PC-9 (cell line): ENCODE data around the gene CRYGS. TPM values are rescaled to one million over a fixed set of nuclear protein-coding genes. Genes with fewer than 3 reads are reported as not detected.
A peak's percentile ranks its signal among the peaks of the same experiment; 100 is the strongest.

ENCODE experiments used
- BruUV-seq: library from RNA; stranded (reverse); fragments of 400-500 nt; replicated peaks from 2 replicates; lab custom pipeline; 2021; lab: Mats Ljungman, UMichigan
- CTCF ChIA-PET: fragments of 300-600 bp; sonication (Branson Sonifier 250); formaldehyde crosslinking; loops from one replicate; lab custom pipeline; 2022; ENCODE audit warnings: antibody characterized with exemption; lab: Charles Lee
- POLR2A ChIA-PET: fragments of 300-600 bp; sonication (Branson Sonifier 250); formaldehyde crosslinking; loops from one replicate; lab custom pipeline; 2022; ENCODE audit warnings: antibody characterized with exemption; ENCODE audit not compliant: unreplicated experiment; lab: Charles Lee
- DNase-seq, 2 experiments: peaks; one replicate each; pipeline versions ENCODE4 v3.0.0 to v3.0.0-alpha.2; 2015 to 2022; ENCODE audit warnings: mixed read lengths in 1 of 2
- H2AFZ ChIP-seq: fragments of 200-600 bp; sonication (generic); 2 replicates; pipeline ENCODE4 v1.8.1; 2017; ENCODE audit warnings: antibody characterized with exemption
- H3F3A ChIP-seq: fragments of 200-600 bp; sonication (generic); 2 replicates; pipeline ENCODE4 v1.8.1; 2017; ENCODE audit warnings: antibody characterized with exemption, mild to moderate bottlenecking, low read depth; ENCODE audit not compliant: insufficient read depth
- H3K27ac ChIP-seq: fragments of 200-600 bp; sonication (generic); 2 replicates; pipeline ENCODE4 v1.6.1; 2016; ENCODE audit warnings: mixed run types
- H3K27me3 ChIP-seq: fragments of 200-600 bp; sonication (generic); 2 replicates; pipeline ENCODE4 v1.6.1; 2016; ENCODE audit warnings: low read depth, mixed run types; ENCODE audit not compliant: insufficient read depth
- H3K36me3 ChIP-seq: fragments of 200-600 bp; sonication (generic); 2 replicates; pipeline ENCODE4 v1.6.1; 2016; ENCODE audit warnings: low read depth, mixed run types
- H3K4me1 ChIP-seq: fragments of 200-600 bp; sonication (generic); replicated peaks from 2 replicates; pipeline ENCODE4 v1.6.1; 2016; ENCODE audit warnings: mixed run types; ENCODE audit not compliant: insufficient read depth
- H3K4me2 ChIP-seq: fragments of 200-600 bp; sonication (generic); 2 replicates; pipeline ENCODE4 v1.6.1; 2017; ENCODE audit warnings: mixed run types
- H3K4me3 ChIP-seq: fragments of 200-600 bp; sonication (generic); 2 replicates; pipeline ENCODE4 v1.6.1; 2016; ENCODE audit warnings: mixed run types
- H3K79me2 ChIP-seq: fragments of 200-600 bp; sonication (generic); 2 replicates; pipeline ENCODE4 v1.6.1; 2017; ENCODE audit warnings: low read depth, mixed run types
- H3K9me2 ChIP-seq: fragments of 200-600 bp; sonication (generic); 2 replicates; pipeline ENCODE4 v1.8.1; 2017; ENCODE audit warnings: mild to moderate bottlenecking; ENCODE audit not compliant: insufficient read depth
- H3K9me3 ChIP-seq: fragments of 200-600 bp; sonication (generic); 2 replicates; pipeline ENCODE4 v1.8.1; 2016; ENCODE audit warnings: low read depth; ENCODE audit not compliant: insufficient read depth
- H4K20me1 ChIP-seq: fragments of 200-600 bp; sonication (generic); 2 replicates; pipeline ENCODE4 v1.8.1; 2017; ENCODE audit not compliant: insufficient read depth
- CTCF ChIP-seq: fragments of 200-600 bp; sonication (generic); conservative IDR thresholded peaks from 2 replicates; pipeline ENCODE4 v1.6.1; 2017; ENCODE audit warnings: mixed run types, antibody characterized with exemption, mild to moderate bottlenecking, moderate library complexity
- EZH2 ChIP-seq: fragments of 200-600 bp; sonication (generic); IDR thresholded peaks from 2 replicates; pipeline ENCODE4 v1.8.0; 2017; ENCODE audit warnings: antibody characterized with exemption, low read depth
- intact Hi-C: fragments of 100-400 bp; cut with micrococcal nuclease; formaldehyde crosslinking; loops from one replicate; pipeline ENCODE4 v1.10.0; 2022; ENCODE audit not compliant: unreplicated experiment
- total RNA-seq: library from RNA; stranded (reverse); gene quantifications from 2 replicates; pipeline ENCODE4 v1.2.3, GENCODE V29; 2021

The CRYGS gene
- total RNA-seq, 1 experiment from 2014 or later = 2.8 TPM

DNA sequence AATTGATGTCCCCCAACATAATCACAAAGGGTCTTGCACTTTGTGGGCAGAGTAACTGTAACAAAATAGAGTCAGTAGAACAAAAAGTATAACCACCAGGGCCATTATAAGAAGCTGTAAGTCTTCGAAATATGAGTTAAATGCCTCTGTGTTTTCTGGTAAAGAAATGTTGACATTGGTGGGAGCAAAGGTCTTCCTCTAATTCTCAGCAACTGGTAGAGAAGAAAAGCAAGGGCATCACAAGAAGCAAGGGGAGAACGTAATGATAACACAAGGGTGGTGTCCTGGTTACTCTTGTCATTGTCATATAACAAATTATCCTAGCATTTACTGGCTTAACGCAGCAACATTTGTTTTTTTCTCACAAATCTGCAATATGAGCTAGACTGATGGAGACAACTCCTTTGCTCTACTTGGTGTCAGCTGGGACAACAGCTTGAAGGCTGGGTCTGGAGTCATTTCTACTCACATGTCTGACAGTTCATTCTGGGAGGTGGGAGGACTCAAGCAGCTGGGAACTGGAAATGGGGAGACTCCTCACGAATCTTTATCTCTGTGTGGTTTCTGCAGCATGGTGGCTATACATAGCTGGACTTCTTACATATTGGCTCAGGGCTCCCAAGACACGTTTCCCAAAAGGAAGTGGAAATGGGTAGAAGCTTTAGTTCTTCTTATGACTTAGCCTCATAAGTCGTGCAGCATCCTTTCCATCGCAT is 46.6 kb upstream of the CRYGS start:
- Histone ChIP-seq H3K27me3 (no peaks in the 10 kb centered on the region), H3K9me2 (no peaks in the 10 kb centered on the region), H2AFZ (no peak overlapping the region), H4K20me1 (no peaks in the 10 kb centered on the region), H3K9me3 (no peaks in the 10 kb centered on the region), H3K4me2 (peak overlapping the region; percentile 57), H3F3A (peaks cover 41% of the 10 kb centered on the region), H3K79me2 (no peaks in the 10 kb centered on the region), H3K4me1 (peaks cover 40% of the 10 kb centered on the region), H3K27ac (peak overlapping the region; percentile 87), H3K36me3 (peaks cover 4% of the 10 kb centered on the region; the same call in 1 of the 2 replicates), H3K4me3 (no peak overlapping the region)
- no peak for TF ChIP-seq EZH2
- intact Hi-C loops = loop anchor here (1.0 kb wide), 3 partner anchors 20 to 481 kb away; partner anchors contain the start of genes DNAJB11 and ETV5
- CTCF ChIA-PET = interaction anchor here (0.6 to 2.0 kb wide), 4 partner anchors 19 to 314 kb away, joined by 3 to 10 read pairs (median 3); no protein-coding TSS in a partner anchor
- no TSS peak for BruUV-seq
- POLR2A ChIA-PET = interaction anchor here (0.6 to 0.8 kb wide), 7 partner anchors 14 to 192 kb away, joined by 3 to 34 read pairs (median 4); partner anchors contain the start of gene DNAJB11
- no peak for DNase-seq

DNA sequence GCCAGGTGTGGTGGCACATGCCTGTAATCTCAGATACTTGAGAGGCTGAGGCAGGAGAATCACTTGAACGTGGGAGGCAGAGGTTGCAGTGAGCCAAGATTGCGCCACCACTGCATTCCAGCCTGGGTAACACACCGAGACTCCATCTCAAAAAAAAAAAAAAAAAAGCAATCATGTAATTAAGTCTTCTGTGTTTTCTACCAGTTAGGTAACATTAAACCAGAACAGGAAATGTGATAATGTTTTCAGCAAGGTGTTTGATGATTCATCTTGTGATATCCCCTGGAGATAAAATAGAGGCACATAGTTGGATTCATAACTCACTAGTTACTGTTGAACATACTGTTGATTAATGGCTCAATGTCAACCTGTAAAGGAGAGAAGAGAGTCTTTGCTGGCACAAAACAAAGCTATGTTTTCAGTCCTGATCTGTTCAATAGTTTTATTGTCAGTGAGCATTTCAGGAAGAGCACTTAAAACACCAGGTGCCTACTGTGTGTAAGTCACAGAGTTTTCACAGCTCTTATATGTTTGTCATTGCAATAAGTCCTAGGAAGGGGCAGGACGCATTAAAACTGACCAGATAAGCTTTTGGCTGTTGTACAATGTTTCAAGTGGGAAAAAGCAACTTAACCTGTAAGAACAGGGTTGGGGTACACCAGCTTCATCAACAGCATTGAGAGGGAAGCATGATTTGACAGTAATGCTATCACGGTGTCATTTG is 45.8 kb upstream of the CRYGS start:
- H3K79me2 ChIP-seq = no peaks in the 10 kb centered on the region
- CTCF ChIA-PET = interaction anchor here (0.6 to 2.0 kb wide), 9 partner anchors 12 to 527 kb away, joined by 3 to 16 read pairs (median 6); partner anchors contain the start of gene EIF4A2
- POLR2A ChIA-PET = interaction anchor here (0.5 to 0.8 kb wide), 9 partner anchors 20 to 1847 kb away, joined by 3 to 34 read pairs (median 6); partner anchors contain the start of gene DNAJB11
- no peaks in the 10 kb centered on the region for H3K9me3 ChIP-seq
- peak overlapping the region; percentile 74 for H3K4me2 ChIP-seq
- H3K27me3 ChIP-seq = no peaks in the 10 kb centered on the region
- no peak overlapping the region for H2AFZ ChIP-seq
- no TSS peak for BruUV-seq
- intact Hi-C loops = loop anchor here (1.0 kb wide), 3 partner anchors 20 to 481 kb away; partner anchors contain the start of genes DNAJB11 and ETV5
- no peaks in the 10 kb centered on the region for H3K9me2 ChIP-seq
- H4K20me1 ChIP-seq = no peaks in the 10 kb centered on the region
- H3K4me3 ChIP-seq = no peak overlapping the region
- TF ChIP-seq EZH2 (no peak), CTCF (no peak)
- peak overlapping the region; percentile 87 for H3K27ac ChIP-seq
- DNase-seq = peak; percentile 87 to 100
- peaks cover 10% of the 10 kb centered on the region; the same call in 1 of the 2 replicates for H3K36me3 ChIP-seq
- peaks cover 41% of the 10 kb centered on the region for H3F3A ChIP-seq
- H3K4me1 ChIP-seq = peaks cover 40% of the 10 kb centered on the region

- TF ChIP-seq EZH2 (no peak), CTCF (peak; percentile 40; the same call in 1 of the 2 replicates)
- TSS peak; percentile 10 for BruUV-seq
- no peaks in the 10 kb centered on the region for H3K9me2 ChIP-seq
- H3K27ac ChIP-seq = peak overlapping the region; percentile 87
- no peaks in the 10 kb centered on the region for H3K27me3 ChIP-seq
- H4K20me1 ChIP-seq = no peaks in the 10 kb centered on the region
- ChIA-PET POLR2A (interaction anchor here (0.5 to 0.8 kb wide), 5 partner anchors 25 to 790 kb away, joined by 3 to 8 read pairs (median 5); no protein-coding TSS in a partner anchor), CTCF (interaction anchor here (0.6 to 2.0 kb wide), 9 partner anchors 13 to 551 kb away, joined by 3 to 16 read pairs (median 8); partner anchors contain the start of genes EIF4A2 and RPL39L)
- peaks cover 40% of the 10 kb centered on the region for H3K4me1 ChIP-seq
- intact Hi-C loops = no loop called here
- H3K4me3 ChIP-seq = peak overlapping the region; percentile 38; the same call in 1 of the 2 replicates
- no peaks in the 10 kb centered on the region for H3K79me2 ChIP-seq
- H2AFZ ChIP-seq = 0 out of 2 replicates have a peak overlapping the region, but pooled peaks have one; percentile 15
- peak overlapping the region; percentile 74 for H3K4me2 ChIP-seq
- H3K9me3 ChIP-seq = no peaks in the 10 kb centered on the region
- H3F3A ChIP-seq = peaks cover 41% of the 10 kb centered on the region
- peak; percentile 18 to 62 for DNase-seq
- H3K36me3 ChIP-seq = peaks cover 17% of the 10 kb centered on the region; the same call in 1 of the 2 replicates
Observed at GRCh38 chr3:186589121-186589520, 44.9 kb upstream of the CRYGS start.
